Heart left ventricle (tissue), 16 donors: ENCODE measurements around the gene NAB2. TPM values are rescaled to one million over a fixed set of nuclear protein-coding genes. Genes with fewer than 3 reads are reported as not detected.

Source experiments
- ATAC-seq, 4 donors: fragments of 200-7000 bp; cut with Tn5 transposase; one replicate each; pipeline ENCODE4 v1.9.1; 2020 to 2022; ENCODE audit warnings: moderate library complexity in 4 of 4, mild to moderate bottlenecking in 3 of 4, moderate number of reproducible peaks in 1 of 4
- DNase-seq, 5 donors: peaks; one replicate each; pipeline ENCODE4 v3.0.0-alpha.2; 2020
- H3K27ac ChIP-seq, 12 donors: fragments of 200-600 bp; sonication (generic) in 4 of 12; one replicate each; pipeline versions ENCODE4 v1.5.0 to v1.8.0; 2016 to 2022; ENCODE audit warnings: mild to moderate bottlenecking in 2 of 12
- H3K27me3 ChIP-seq, 9 donors: fragments of 200-600 bp; sonication (generic) in 2 of 9; one replicate each; pipeline versions ENCODE4 v1.5.1 to v1.8.0; 2016 to 2022; ENCODE audit warnings: mild to moderate bottlenecking in 3 of 9
- H3K36me3 ChIP-seq, 9 donors: fragments of 200-600 bp; sonication (generic) in 2 of 9; one replicate each; pipeline versions ENCODE4 v1.5.0 to v1.8.0; 2018 to 2022; ENCODE audit warnings: mild to moderate bottlenecking in 2 of 9
- H3K4me1 ChIP-seq, 12 donors: fragments of 200-600 bp; sonication (generic) in 4 of 12; one replicate each; pipeline versions ENCODE4 v1.5.0 to v1.8.0; 2016 to 2022; ENCODE audit warnings: mild to moderate bottlenecking in 3 of 12
- H3K4me3 ChIP-seq, 12 donors: fragments of 200-600 bp; sonication (generic) in 4 of 12; one replicate each; pipeline versions ENCODE4 v1.5.0 to v1.8.0; 2017 to 2022; ENCODE audit warnings: mild to moderate bottlenecking in 9 of 12, moderate library complexity in 4 of 12
- H3K9me3 ChIP-seq, 12 donors: fragments of 200-600 bp; sonication (generic) in 4 of 12; one replicate each; pipeline versions ENCODE4 v1.5.0 to v1.8.0; 2016 to 2022; ENCODE audit warnings: mild to moderate bottlenecking in 1 of 12
- CTCF ChIP-seq, 12 donors: fragments of 200-600 bp; sonication (generic) in 4 of 12; IDR thresholded peaks; one replicate each; pipeline versions ENCODE4 v1.5.0 to v1.8.0; 2018 to 2022; ENCODE audit warnings: antibody characterized with exemption in 12 of 12, mild to moderate bottlenecking in 5 of 12
- POLR2A ChIP-seq, 2 donors: fragments of 450-650 bp; IDR thresholded peaks; one replicate each; pipeline ENCODE4 v1.6.1; 2017; ENCODE audit warnings: antibody characterized with exemption in 2 of 2, mild to moderate bottlenecking in 2 of 2, moderate library complexity in 2 of 2
- WGBS, 4 donors: extraction: QIAGEN DNeasy Blood & Tissue Kit in 2 of 4; methylation state at CpG; one replicate each; pipeline versions ENCODE4 v1.1.5 to v1.1.7; 2013 to 2018; 5-methylcytosine and 5-hydroxymethylcytosine counted together
- intact Hi-C, 10 donors: fragments of 100-400 bp; cut with DNase I; formaldehyde crosslinking; loops; one replicate each; pipeline versions ENCODE4 v1.11.1 to v1.14.2; 2022
- polyA plus RNA-seq, 2 donors: library from polyadenylated mRNA; stranded (reverse); fragments of 200-250 nt; gene quantifications; one replicate each; pipeline ENCODE4 v1.2.3, GENCODE V29; 2013
- total RNA-seq, 9 donors: library from RNA; depleted of rRNA in 2 of 9; stranded (reverse); fragments of >200 nt in 2 of 9; fragmentation: NEBNext Ultra II Directional in 3 of 9; extraction: Animal tissue kit (Norgen Biotek cat#: 25700) in 3 of 9; gene quantifications; one replicate each; pipeline versions ENCODE4 v1.1.0 to v1.2.4, GENCODE V29; 2016 to 2023
- donor health status: ischemic (EF 13 %, LVEDD 7.1; RV severe dilation, severe dysfunction).
- donor health status: healthy with polysubstance abuse.
- donor health status: DM: no; HTN: yes; CAD: no.
- donor health status: DM: no; HTN: no; CAD: no.
- donor health status: ischemic (EF 25% LVEDD 6.9; RV normal size, moderate dysfunction).
- donor health status: ischemic (EF 25% LVEDD 5.7; RV mildly dilated, moderate dysfunction).
- donor health status: healthy.
- donor health status: DM: yes; HTN: yes; CAD: no.
- donor health status: ischemic (EF 35%, LVEDD 5.7; RV mildly dilated, moderate dysfunction).
- donor health status: nonischemic (EF 11% LVEDD 7.7; RV severe dilation, severe dysfunction).
- donor health status: DM: yes; HTN: yes; CAD: no.
- donor health status: PGD.
- donor health status: ischemic (EF 29% LVEDD 5.4; RV normal size, mild dysfunction).
- donor health status: nonischemic (EF 23%, LVEDD 6.1; RV moderate dilation, normal function).

Gene NAB2
- total and polyA plus RNA-seq, 11 donors = 8.7 to 30.1 (median 11.8) TPM

GRCh38 chr12:57042695-57043094, 46.2 kb upstream of the NAB2 start:
- Histone ChIP-seq H3K27me3 (peaks cover 0 to 16% (median 0%) of the 10 kb centered on the region in 9 donors), H3K4me1 (peaks cover 0 to 23% (median 0%) of the 10 kb centered on the region in 12 donors), H3K4me3 (no peak overlapping the region), H3K36me3 (no peaks in the 10 kb centered on the region), H3K27ac (no peak overlapping the region), H3K9me3 (no peaks in the 10 kb centered on the region)
- WGBS, 4 donors = 85 to 94% (median 89%) methylated on average over 2 of the region's 2 CpGs
- TF ChIP-seq CTCF (IDR thresholded peaks at IDR 0.05) (no peak), POLR2A (IDR thresholded peaks at IDR 0.05) (no peak)
- intact Hi-C loops = no loop called here
- DNase-seq (no peak), ATAC-seq (no peak)

GRCh38 chr12:57044468-57044867, 44.4 kb upstream of the NAB2 start:
- WGBS, 4 donors = 84 to 92% (median 89%) methylated on average over 6 of the region's 6 CpGs
- H3K36me3 ChIP-seq = no peaks in the 10 kb centered on the region

GRCh38 chr12:57044889-57045288, 44.0 kb upstream of the NAB2 start:
- 88 to 92% (median 90%) methylated on average over 3 of the region's 3 CpGs for WGBS, 4 donors
- intact Hi-C loops = no loop called here
- no peaks in the 10 kb centered on the region for H3K36me3 ChIP-seq
- H3K9me3 ChIP-seq = no peaks in the 10 kb centered on the region
- H3K27ac ChIP-seq = no peak overlapping the region
- TF ChIP-seq CTCF (IDR thresholded peaks at IDR 0.05) (no peak), POLR2A (IDR thresholded peaks at IDR 0.05) (no peak)
- H3K4me1 ChIP-seq = peaks cover 0 to 36% (median 0%) of the 10 kb centered on the region in 12 donors
- H3K4me3 ChIP-seq = no peak overlapping the region
- no peak for ATAC-seq
- H3K27me3 ChIP-seq = peaks cover 0 to 16% (median 0%) of the 10 kb centered on the region in 9 donors
- no peak for DNase-seq

More at GRCh38 chr12:57044468-57044867, 44.4 kb upstream of the NAB2 start:
- no peak overlapping the region for H3K4me3 ChIP-seq
- no peak for DNase-seq
- H3K27me3 ChIP-seq = peaks cover 0 to 16% (median 0%) of the 10 kb centered on the region in 9 donors
- ATAC-seq = no peak
- no peak overlapping the region for H3K27ac ChIP-seq
- H3K9me3 ChIP-seq = no peaks in the 10 kb centered on the region
- H3K4me1 ChIP-seq = peaks cover 0 to 36% (median 0%) of the 10 kb centered on the region in 12 donors
- intact Hi-C loops = no loop called here
- TF ChIP-seq POLR2A (IDR thresholded peaks at IDR 0.05) (no peak), CTCF (IDR thresholded peaks at IDR 0.05) (no peak)

GRCh38 chr12:57046086-57046791, 42.7 kb upstream of the NAB2 start:
- intact Hi-C loops = no loop called here
- Histone ChIP-seq H3K9me3 (no peaks in the 10 kb centered on the region), H3K27me3 (peaks cover 0 to 16% (median 0%) of the 10 kb centered on the region in 9 donors), H3K36me3 (no peaks in the 10 kb centered on the region), H3K27ac (peak overlapping the region in 1 of 12 donors; percentile 44), H3K4me3 (no peak overlapping the region), H3K4me1 (peaks cover 0 to 36% (median 0%) of the 10 kb centered on the region in 12 donors)
- 65 to 69% (median 67%) methylated on average over 6 of the region's 6 CpGs for WGBS, 4 donors
- no peak for ATAC-seq
- TF ChIP-seq POLR2A (IDR thresholded peaks at IDR 0.05) = no peak
- no peak for TF ChIP-seq CTCF (IDR thresholded peaks at IDR 0.05)
- no peak for DNase-seq
